Subcutaneous abdominal adipose tissue (tissue), 5 donors: ENCODE data around the gene RELN.

Experiments used
- H3K27ac ChIP-seq: one replicate; pipeline ENCODE4 v1.7.0; 2013; ENCODE audit warnings: low read depth, mild to moderate bottlenecking, inconsistent platforms, low read length, moderate library complexity
- H3K27me3 ChIP-seq, 5 donors: one replicate each; pipeline ENCODE4 v1.7.0; 2013; ENCODE audit warnings: low read length in 5 of 5, inconsistent platforms in 1 of 5; ENCODE audit not compliant: control insufficient read depth in 5 of 5, insufficient read depth in 4 of 5
- H3K36me3 ChIP-seq, 5 donors: one replicate each; pipeline ENCODE4 v1.7.0; 2013; ENCODE audit warnings: low read length in 5 of 5; ENCODE audit not compliant: control insufficient read depth in 5 of 5, insufficient read depth in 5 of 5
- H3K4me1 ChIP-seq, 5 donors: one replicate each; pipeline ENCODE4 v1.7.0; 2013; ENCODE audit warnings: low read length in 5 of 5, mild to moderate bottlenecking in 3 of 5, moderate library complexity in 1 of 5; ENCODE audit not compliant: control insufficient read depth in 5 of 5, insufficient read depth in 5 of 5
- H3K4me3 ChIP-seq, 5 donors: one replicate each; pipeline ENCODE4 v1.7.0; 2013; ENCODE audit warnings: low read length in 5 of 5, low read depth in 1 of 5
- H3K9ac ChIP-seq, 5 donors: one replicate each; pipeline ENCODE4 v1.7.0; 2013; ENCODE audit warnings: low read length in 5 of 5, mild to moderate bottlenecking in 4 of 5, moderate library complexity in 3 of 5
- H3K9me3 ChIP-seq, 5 donors: one replicate each; pipeline ENCODE4 v1.7.0; 2013; ENCODE audit warnings: low read length in 5 of 5; ENCODE audit not compliant: control insufficient read depth in 5 of 5
- donor health status: healthy.
- donor health status: healthy.
- donor health status: healthy.
- donor health status: healthy.
- donor health status: healthy.

The RELN gene

DNA sequence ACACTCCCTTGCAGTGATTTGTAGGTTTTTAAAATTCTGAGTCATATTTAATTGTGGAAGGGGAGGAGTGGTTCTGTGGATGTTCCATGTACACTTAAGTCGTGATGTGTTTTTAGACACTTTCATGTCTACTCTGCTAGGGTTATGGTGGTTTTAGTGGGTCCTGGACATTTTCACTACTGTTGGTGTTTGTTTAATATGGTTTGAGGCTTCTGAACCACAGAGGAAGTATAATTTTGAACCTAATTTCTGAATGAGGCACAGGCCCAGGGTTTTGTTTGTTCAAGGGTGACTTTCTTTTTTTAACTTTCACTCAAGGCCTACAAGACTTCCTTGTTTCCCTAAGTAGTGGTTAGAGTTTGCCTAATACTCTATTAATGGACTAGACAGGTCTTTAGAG, 556.7 kb downstream of the RELN start:
- Histone ChIP-seq H3K27ac (no peak overlapping the region), H3K9ac (no peak overlapping the region), H3K27me3 (peaks cover 0 to 4% (median 0%) of the 10 kb centered on the region in 5 donors), H3K4me3 (no peak overlapping the region), H3K36me3 (no peaks in the 10 kb centered on the region), H3K9me3 (peaks cover 0 to 3% (median 0%) of the 10 kb centered on the region in 5 donors), H3K4me1 (no peaks in the 10 kb centered on the region)

- Histone ChIP-seq H3K9ac (no peak overlapping the region), H3K4me1 (peaks cover 0 to 13% (median 7%) of the 10 kb centered on the region in 5 donors), H3K4me3 (no peak overlapping the region), H3K9me3 (no peaks in the 10 kb centered on the region), H3K36me3 (no peaks in the 10 kb centered on the region), H3K27me3 (no peaks in the 10 kb centered on the region), H3K27ac (no peak overlapping the region)
Measured at GRCh38 chr7:103425177-103425576, 564.3 kb downstream of the RELN start.

- H3K9me3 ChIP-seq, result no peaks in the 10 kb centered on the region
- H3K27ac ChIP-seq, result no peak overlapping the region
- no peak overlapping the region for H3K9ac ChIP-seq
- H3K4me3 ChIP-seq, result no peak overlapping the region
- peaks cover 0 to 14% (median 7%) of the 10 kb centered on the region in 5 donors for H3K4me1 ChIP-seq
- H3K36me3 ChIP-seq, result no peaks in the 10 kb centered on the region
- no peaks in the 10 kb centered on the region for H3K27me3 ChIP-seq
Measured at GRCh38 chr7:103423467-103424179, 565.8 kb downstream of the RELN start.
